Measurements from ENCODE around the gene PRDM16.

PRDM16 gene

DNA sequence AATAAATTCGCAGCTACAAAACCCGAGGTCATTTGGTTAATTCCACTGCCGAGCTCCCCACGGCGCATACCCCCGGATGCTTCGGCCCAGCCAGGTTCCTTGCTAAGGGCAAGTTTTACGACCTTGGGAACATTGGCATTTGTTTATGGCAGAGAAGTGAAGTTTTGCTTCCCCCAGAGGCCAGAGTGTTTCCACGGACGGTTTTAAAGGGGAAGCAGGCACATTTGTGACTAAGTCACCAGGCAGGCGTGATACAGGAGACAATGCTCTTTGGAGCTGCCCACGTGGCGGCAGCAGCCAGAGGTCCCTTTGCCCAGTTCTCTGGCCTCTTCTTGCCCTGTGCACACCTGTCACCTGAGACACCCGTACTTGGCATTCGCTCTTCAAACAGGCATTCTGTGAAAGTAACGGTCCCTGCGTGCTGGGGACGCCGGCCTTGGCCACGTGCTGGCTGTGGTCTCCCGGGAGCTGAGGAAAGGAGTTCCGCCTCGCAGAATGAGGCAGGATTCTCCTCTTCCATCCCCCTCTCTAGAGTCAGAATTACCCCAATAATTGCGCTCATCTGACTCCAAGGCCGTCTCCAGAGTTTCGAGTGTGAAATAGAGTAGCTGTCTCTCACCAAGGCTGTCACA lies 138.3 kb downstream of the PRDM16 start:
- no peak for DNase-seq (ENCODE audit: low read depth)

DNA sequence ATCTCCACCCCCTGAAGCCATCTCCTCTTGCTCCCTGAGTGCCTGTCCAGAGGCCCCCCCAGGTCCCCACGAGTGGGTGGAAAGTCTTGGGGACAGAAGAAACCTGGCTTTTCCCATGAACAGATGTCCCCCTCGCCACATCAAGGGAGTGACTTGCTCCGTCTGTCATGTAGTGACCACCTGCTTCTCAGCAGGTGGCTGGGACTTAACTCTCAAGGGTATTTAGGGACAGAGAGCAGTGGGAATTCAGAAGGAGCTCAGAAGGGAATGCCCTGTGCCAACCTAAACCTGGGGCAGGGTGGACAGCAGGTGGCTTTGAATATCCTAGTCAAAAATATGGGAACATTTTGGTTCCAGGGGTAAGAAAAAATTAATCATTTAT lies 139.8 kb downstream of the PRDM16 start:
- DNase-seq (ENCODE audit: low read depth), result no peak

DNA sequence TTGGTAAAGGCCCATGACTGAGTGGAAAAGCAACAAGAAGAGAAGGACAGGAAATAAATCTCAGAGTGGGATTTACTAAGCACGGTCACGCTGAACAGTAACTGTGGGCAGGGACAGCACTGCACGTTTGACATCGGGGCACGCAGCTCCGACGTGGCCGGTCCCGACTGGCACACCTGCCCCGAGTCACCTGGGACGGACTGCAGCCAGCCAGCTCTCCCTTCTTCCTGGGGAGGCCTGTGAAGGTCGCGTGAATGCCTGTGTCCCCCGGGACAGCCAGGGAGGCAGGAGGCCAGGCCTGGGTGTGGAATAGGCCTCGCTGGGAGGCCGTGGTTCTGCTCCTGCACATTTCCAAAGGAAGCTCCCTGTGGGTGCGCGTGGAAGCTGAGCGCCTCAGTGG lies 140.2 kb downstream of the PRDM16 start:
- DNase-seq (ENCODE audit: low read depth), result no peak

GRCh38 chr1:3211582-3212375 lies 142.8 kb downstream of the PRDM16 start:
- no peak for DNase-seq (ENCODE audit: low read depth)

DNA sequence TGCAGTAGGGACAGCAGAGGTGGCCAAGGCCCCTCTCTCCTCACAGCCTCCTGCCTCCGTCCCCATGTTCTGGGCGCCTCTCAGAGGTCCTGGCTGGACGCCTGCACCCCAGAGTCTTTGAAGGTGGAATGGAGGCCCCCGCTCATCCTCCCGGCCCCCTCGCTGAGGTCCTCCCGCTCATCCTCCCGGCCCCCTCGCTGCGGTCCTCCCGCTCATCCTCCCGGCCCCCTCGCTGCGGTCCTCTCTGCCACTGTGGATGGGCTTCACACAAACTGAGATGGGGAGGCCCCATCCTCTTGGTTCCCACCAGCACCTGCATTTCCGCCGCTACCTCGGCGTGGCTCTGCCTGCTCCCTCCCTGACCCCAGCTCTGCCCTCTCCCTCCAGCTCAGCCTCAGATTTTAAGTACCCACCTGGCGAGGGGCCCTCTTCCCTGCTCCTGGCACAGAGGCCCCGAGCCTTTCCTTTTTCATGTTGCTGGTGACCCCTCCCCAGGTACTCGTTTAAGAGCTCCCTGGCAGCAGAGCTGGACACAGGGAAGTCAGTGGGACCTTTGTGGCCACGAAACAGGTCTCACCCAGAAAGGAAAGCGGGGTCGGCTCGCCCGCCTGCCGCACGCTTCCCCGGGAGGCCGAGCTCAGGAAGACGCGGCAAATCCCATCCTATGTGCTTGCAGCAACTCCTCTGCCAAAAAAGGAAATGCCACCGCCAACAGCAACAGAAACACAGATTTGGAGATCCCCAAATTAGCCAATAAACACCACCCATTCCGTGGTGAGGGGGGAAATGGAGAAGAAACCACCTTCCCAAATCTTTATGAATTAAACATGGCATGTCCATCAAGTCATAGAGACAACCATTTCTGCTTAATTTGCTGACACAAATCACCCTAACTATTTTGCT lies 143.7 kb downstream of the PRDM16 start:
- DNase-seq (ENCODE audit: low read depth), result no peak

GRCh38 chr1:3213730-3214129 lies 144.7 kb downstream of the PRDM16 start:
- DNase-seq (ENCODE audit: low read depth), result no peak

DNA sequence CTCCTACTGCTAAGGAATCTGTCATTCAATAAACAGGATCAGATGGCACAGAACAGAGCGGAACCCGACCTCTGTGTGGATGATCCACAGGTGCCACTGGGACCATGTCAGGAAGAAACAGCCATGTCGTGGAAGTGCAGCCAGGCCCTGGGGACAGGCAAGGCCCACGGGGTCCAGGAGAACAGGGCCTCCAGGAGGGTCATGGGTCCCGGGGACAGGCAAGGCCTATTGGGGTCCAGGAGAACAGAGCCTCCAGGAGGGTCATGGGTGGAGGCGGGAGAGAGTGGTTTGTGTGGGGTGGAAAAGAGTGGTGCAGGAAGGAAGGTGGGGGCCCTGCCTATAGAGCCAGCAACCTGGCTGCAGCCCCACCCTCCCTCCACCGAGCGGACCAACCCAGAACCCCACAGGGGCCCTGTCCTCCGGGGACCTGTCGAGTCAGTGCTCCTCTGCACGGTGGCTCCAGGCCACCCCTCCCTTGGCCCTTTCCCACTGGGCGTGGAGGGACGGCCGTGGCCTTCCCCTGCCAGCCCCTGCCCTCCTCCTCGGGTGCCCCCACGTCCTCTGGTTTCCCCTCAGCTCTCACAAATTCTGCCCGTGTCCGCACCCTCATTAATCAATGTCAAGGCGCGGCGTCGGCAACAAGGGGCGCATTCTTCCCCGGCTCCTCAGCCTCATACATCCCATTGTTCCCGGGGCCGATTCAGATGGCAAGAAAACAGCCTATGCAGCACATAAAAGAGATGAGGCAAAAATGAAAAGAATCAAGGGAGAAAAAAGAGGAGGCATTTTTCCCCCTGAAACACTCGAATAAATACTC lies 146.4 kb downstream of the PRDM16 start:
- no peak for DNase-seq (ENCODE audit: low read depth)

GRCh38 chr1:3216015-3216391 lies 147.0 kb downstream of the PRDM16 start:
- DNase-seq (ENCODE audit: low read depth), result no peak

- DNase-seq (ENCODE audit: low read depth), result no peak
Observed at GRCh38 chr1:3217181-3217641, 148.2 kb downstream of the PRDM16 start.

DNA sequence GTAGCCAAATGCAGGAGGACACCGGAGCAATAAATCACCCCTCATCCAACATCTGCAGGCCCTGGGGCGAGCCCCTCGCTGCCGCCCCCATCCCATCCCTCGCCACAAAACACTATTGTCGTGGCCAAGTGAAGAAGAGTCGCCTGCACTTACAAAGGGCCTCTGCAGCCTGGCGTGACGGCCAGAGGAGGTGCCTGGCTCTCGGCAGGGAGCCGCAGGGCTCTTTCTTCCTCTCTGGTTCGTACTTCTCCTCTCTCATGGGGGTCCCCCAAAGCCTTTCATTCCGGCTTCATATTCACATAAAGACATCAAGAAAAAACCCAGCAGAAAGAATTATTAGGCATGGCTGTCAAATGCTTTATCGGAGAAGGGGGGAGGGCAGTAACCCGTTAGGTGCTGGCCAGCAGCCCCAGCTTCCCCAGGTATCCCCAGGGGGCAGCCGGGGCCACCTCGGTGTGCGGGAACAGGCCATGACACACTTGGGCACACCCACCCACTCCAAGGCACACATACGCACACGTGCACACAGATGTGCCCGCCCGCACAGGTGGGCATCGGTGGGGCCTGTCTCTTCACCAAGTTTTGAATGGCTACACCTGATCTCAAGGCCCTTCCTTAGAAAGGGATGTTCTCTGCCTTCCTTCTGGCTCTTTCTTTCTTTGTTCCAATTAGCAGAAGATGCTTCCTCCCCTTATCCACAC lies 149.1 kb downstream of the PRDM16 start:
- no peak for DNase-seq (ENCODE audit: low read depth)

GRCh38 chr1:3219005-3219790 lies 150.2 kb downstream of the PRDM16 start:
- DNase-seq (ENCODE audit: low read depth), result peak; percentile 87

DNA sequence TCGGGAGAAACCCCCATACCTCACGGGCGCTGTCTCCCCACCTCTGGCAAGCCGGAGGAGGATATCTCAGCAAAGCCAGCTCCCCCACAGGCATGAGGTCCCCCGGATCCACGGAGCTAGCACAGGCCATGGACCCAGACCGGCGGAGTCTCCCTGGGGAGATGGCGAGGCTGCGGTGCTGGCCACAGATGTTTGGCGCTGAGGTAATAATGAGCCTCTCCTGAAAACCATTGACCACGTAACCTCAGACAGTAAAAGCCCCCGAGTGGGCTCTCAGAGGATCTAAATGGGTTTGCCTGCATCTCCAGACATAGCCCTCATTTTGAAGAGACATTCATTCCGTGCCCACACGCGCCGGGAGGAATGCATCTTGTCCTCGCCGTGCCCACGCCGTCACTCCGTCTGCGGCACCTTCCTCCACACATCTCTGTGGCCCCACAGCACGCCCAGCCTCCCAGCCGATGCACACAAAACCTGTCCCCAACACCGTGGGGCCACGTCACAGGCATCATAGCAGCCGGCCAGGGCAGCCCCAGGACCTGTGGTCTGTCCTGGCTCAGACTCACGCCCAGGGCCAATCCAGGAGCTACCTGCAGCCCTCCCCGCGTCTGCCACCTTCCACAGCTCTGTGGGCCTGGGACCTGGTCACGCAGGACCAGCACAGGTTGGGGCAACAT lies 150.9 kb downstream of the PRDM16 start:
- DNase-seq (ENCODE audit: low read depth), result no peak

DNA sequence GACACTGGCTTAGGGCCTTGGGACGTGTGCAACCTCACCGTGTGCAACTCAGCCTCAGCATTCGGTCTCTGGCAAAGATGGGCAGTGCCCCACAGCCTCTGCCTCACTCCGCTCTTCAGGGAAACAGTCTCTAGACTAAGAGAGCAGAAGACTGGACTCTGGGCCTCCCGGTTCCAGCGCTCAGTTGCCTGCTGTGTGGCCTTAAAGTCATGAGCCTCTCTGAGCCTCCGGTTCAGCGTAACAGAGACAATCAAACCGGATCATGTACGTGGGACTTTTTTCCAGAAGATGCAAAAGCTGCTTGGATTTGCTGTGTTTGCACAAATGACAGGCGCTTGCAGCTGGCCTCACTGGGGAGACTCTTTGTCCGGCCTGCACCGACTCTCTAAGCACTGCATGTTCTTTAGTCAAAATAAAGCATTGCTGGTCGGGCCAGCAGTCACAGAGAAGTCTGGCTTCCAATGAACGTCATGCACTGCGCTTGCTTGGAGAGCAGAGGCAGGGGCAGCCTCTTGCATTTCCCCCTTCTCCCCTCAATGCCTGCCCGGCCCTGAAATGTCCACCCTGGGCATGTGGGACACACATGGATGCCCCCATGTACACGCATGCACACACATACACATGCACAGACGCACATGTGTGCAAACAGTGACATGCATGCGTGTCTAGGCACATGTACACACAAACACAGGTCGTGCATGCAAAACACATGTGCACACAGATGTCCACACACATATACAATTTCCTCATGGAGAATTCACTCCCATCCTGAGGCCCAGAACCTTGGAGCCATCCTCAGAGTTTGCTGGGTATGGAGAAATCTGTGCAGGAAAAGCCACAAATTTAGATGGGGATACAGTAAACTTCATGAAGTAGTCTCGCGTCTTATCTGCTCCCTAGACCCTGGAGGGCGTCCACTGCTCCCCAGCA lies 152.4 kb downstream of the PRDM16 start:
- no peak for DNase-seq (ENCODE audit: low read depth)

DNA sequence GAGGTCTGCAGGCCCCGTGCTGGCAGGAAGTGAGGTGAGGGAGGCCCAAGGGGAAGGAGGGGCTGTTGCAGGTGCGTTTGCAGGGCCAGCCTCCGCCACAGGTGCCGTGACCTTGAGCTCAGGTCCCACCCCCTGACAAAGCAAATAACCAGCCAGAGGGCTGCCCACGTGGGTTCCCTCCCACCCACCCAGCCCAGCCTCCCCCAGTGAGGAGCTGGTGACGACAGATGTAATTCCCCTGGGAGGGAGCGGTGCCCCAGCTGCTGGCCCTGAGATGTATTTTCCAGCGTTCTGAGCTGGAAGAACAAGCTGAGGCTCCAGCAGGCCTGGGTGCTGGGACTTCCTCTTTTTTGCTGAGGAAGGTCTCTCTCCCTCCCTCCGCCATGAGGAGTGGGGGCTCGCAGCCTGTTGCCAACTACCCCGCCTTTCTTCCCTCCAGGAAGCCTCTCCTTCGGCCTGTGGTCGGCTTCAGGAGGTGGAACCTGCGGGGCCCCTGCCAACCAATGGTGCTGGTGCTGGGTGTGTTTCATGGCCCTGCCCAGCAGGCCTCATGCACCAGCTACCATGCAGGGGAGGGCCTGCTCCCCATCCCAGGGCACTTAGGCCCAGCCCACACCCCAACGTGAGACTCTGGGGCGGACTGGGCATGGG lies 153.2 kb downstream of the PRDM16 start:
- DNase-seq (ENCODE audit: low read depth), result no peak

GRCh38 chr1:3225661-3226060 lies 156.7 kb downstream of the PRDM16 start:
- DNase-seq (ENCODE audit: low read depth), result no peak

DNA sequence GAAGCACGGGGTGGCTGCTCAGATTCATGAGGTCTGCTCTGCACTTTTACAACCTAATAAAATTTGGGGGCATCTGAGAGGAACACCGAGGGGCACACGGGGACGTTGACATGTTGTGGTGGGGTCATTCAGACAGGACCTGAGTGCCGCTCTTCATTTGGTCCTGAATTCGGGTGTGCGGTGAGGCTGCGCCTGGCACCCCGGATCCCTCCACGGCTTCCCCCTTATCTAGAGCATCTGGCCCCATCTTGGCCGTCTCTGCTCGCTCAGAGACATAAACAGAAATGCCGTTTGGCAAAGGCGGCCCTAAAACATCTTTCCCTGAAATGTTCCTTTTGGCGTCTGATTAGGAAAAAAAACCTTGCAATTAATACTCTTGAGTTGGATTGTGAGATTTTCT lies 157.2 kb downstream of the PRDM16 start:
- no peak for DNase-seq (ENCODE audit: low read depth)

DNA sequence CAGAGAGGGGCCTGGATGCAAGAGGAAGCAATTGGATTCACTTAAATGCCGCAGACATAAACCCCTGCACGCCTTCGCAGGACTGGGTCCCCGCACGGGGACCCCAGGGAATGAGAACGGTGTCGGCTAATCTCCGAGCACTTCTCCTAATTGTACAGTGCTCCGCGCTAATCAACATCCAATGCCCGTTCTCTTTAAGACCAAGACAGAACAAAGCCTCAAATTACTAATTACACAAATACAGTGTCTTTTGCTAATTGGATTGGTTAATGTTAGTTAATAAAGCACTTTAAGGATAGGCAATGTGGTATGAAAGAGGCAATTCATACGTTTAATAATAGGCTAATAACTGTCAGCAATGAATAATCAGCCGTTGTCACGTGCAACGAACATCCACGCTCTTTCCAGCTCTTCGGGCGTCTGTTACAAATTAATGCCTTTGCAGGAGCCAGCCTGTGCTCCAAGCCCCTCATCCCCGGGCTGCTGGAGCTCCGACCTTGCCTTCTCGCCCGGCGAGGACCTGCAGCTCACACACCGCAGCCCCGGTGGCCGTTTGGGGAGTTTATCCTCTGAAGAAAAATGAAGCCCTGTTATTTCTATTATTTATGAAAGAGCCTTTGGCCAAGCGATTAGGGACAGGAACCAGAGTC lies 157.8 kb downstream of the PRDM16 start:
- no peak for DNase-seq (ENCODE audit: low read depth)

DNA sequence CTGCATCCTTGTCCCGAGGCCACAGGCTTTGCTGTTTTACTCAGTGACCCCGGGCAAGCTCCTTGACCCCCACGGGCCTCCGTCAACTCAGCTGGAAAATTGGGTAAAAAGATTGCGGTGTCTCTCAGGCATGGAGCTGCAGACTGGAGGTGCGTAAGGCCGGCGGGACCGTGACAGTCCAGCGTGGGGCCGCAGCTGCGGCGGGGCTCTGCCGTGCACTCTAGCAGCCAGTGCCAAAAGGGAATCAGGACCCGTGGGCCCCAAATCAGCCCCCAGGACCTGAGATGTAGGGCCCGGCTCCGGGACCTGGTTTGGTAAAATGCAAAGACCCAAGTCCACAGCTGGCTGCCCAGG lies 158.3 kb downstream of the PRDM16 start:
- no peak for DNase-seq (ENCODE audit: low read depth)
